K562 (cell line): ENCODE data around the gene RBM5. TPM values are rescaled to one million over a fixed set of nuclear protein-coding genes. Genes with fewer than 3 reads are reported as not detected.

ENCODE experiments used
- CSDE1 ChIP-seq, 2 experiments: fragments of 450-650 bp; IDR thresholded peaks; 2 replicates each; pipeline ENCODE4 v1.6.1; 2016; ENCODE audit warnings: mild to moderate bottlenecking in 1 of 2
- ESRRA ChIP-seq: fragments of 450-650 bp; IDR thresholded peaks from 2 replicates; pipeline ENCODE4 v1.6.1; 2014; ENCODE audit warnings: low read depth, mild to moderate bottlenecking, moderate library complexity, borderline replicate concordance
- ESRRB ChIP-seq: fragments of 250-450 bp; sonication (Bioruptor Pico); IDR thresholded peaks from 2 replicates; pipeline ENCODE4 v1.5.0; 2020; ENCODE audit warnings: mild to moderate bottlenecking, moderate library complexity, borderline replicate concordance
- FOXM1 ChIP-seq, 2 experiments: fragments of 450-650 bp in 1 of 2; sonication (generic) in 1 of 2; formaldehyde crosslinking in 1 of 2; IDR thresholded peaks; 2 replicates each; pipeline versions ENCODE4 v1.6.1 to v1.9.0; 2017 to 2022; ENCODE audit warnings: low read depth in 2 of 2, mild to moderate bottlenecking in 2 of 2, missing genetic modification reagents in 1 of 2, moderate library complexity in 1 of 2
- ILF3 ChIP-seq: fragments of 450-650 bp; IDR thresholded peaks from 2 replicates; pipeline ENCODE4 v1.6.1; 2018; ENCODE audit warnings: antibody characterized with exemption, mild to moderate bottlenecking, moderate library complexity, borderline replicate concordance
- ILK ChIP-seq: fragments of 450-650 bp; IDR thresholded peaks from 2 replicates; pipeline ENCODE4 v1.6.1; 2016; ENCODE audit warnings: missing genetic modification characterization, low read depth, mild to moderate bottlenecking, missing compliant biosample characterization, moderate library complexity, borderline replicate concordance
- MCM3 ChIP-seq: fragments of 450-650 bp; IDR thresholded peaks from 2 replicates; pipeline ENCODE4 v1.6.1; 2016
- NFXL1 ChIP-seq: fragments of 450-650 bp; formaldehyde crosslinking; IDR thresholded peaks from 2 replicates; pipeline ENCODE4 v1.4.0; 2021; ENCODE audit warnings: mild to moderate bottlenecking
- PRPF4 ChIP-seq: fragments of 200-400 bp; formaldehyde crosslinking; IDR thresholded peaks from one replicate; pipeline ENCODE4 v1.6.1; 2017; ENCODE audit warnings: low read length, low read depth, mild to moderate bottlenecking; ENCODE audit not compliant: insufficient read depth, poor library complexity, severe bottlenecking
- SFPQ ChIP-seq: fragments of 200-400 bp; formaldehyde crosslinking; IDR thresholded peaks from 2 replicates; pipeline ENCODE4 v1.6.1; 2017; ENCODE audit warnings: mild to moderate bottlenecking, low read depth, low read length, moderate library complexity
- TCF3 ChIP-seq: sonication (generic); formaldehyde crosslinking; IDR thresholded peaks from 2 replicates; pipeline ENCODE4 v1.4.0; 2020; ENCODE audit warnings: mild to moderate bottlenecking, missing genetic modification reagents
- TOE1 ChIP-seq, 2 experiments: fragments of 450-650 bp in 1 of 2; sonication (generic) in 1 of 2; formaldehyde crosslinking in 1 of 2; IDR thresholded peaks; 2 replicates each; pipeline versions ENCODE4 v1.7.1 to v1.8.0; 2016 to 2022; ENCODE audit warnings: borderline replicate concordance in 2 of 2, mild to moderate bottlenecking in 2 of 2, antibody characterized with exemption in 1 of 2, inconsistent platforms in 1 of 2, low read depth in 1 of 2, missing genetic modification reagents in 1 of 2, moderate library complexity in 1 of 2
- ZBED1 ChIP-seq: IDR thresholded peaks from 2 replicates; pipeline ENCODE4 v1.6.1; 2014
- ZNF324 ChIP-seq: fragments of 250-450 bp; sonication (Bioruptor Pico); IDR thresholded peaks from 2 replicates; pipeline ENCODE4 v1.4.0; 2020; ENCODE audit warnings: mild to moderate bottlenecking
- ZNF347 ChIP-seq: fragments of 450-650 bp; formaldehyde crosslinking; IDR thresholded peaks from 2 replicates; pipeline ENCODE4 v1.4.0; 2020; ENCODE audit warnings: low read depth, mild to moderate bottlenecking, moderate library complexity
- ZNF444 ChIP-seq: fragments of 250-450 bp; sonication (Bioruptor Pico); IDR thresholded peaks from 2 replicates; pipeline ENCODE4 v1.4.0; 2020; ENCODE audit warnings: mild to moderate bottlenecking, moderate library complexity
- ZNF561 ChIP-seq: fragments of 450-650 bp; formaldehyde crosslinking; conservative IDR thresholded peaks from 2 replicates; pipeline ENCODE4 v1.4.0; 2020; ENCODE audit warnings: mild to moderate bottlenecking, moderate library complexity
- ZNF696 ChIP-seq: fragments of 250-450 bp; sonication (Bioruptor Pico); conservative IDR thresholded peaks from 2 replicates; pipeline ENCODE4 v1.4.0; 2020; ENCODE audit warnings: mild to moderate bottlenecking, moderate library complexity
- ZSCAN29 ChIP-seq: fragments of 450-650 bp; IDR thresholded peaks from 2 replicates; pipeline ENCODE4 v1.6.1; 2017
- polyA plus RNA-seq, 8 experiments: library from polyadenylated mRNA; depleted of rRNA in 4 of 8; stranded (reverse) in 5 of 8; unstranded in 3 of 8; fragments of >200 nt; fragmentation: Nextera tagmentation in 2 of 8; fragmentation: Illumina TruSeq in 1 of 8; extraction: Ambion mirVana in 2 of 8; extraction: Trizol in 1 of 8; gene quantifications; 2 replicates each; pipeline versions ENCODE4 v1.2.1 to v1.2.3, GENCODE V29; 2011 to 2014; ENCODE audit warnings: inconsistent platforms in 1 of 8, missing spikeins in 1 of 8
- total RNA-seq, 7 experiments: library from RNA; depleted of rRNA in 6 of 7; stranded (reverse); fragments of >200 nt in 6 of 7; fragmentation: Illumina TruSeq in 2 of 7; extraction: Trizol in 2 of 7; gene quantifications; 2 replicates each; pipeline versions ENCODE4 v1.2.1 to v1.2.3, GENCODE V29; 2011 to 2021; ENCODE audit warnings: low replicate concordance in 1 of 7
- TF ChIP-seq, protein P1 (sequence below): IDR thresholded peaks from 3 replicates; pipeline ENCODE4 v1.6.1; 2011; ENCODE audit warnings: borderline replicate concordance, mild to moderate bottlenecking; ENCODE audit not compliant: insufficient read length, insufficient read depth

The RBM5 gene
- total and polyA plus RNA-seq, 9 of the 15 experiments (the other 6 are each of a cell fraction or from before 2014, with no cell fraction given), result 24.5 to 153 (median 81.6) TPM

DNA sequence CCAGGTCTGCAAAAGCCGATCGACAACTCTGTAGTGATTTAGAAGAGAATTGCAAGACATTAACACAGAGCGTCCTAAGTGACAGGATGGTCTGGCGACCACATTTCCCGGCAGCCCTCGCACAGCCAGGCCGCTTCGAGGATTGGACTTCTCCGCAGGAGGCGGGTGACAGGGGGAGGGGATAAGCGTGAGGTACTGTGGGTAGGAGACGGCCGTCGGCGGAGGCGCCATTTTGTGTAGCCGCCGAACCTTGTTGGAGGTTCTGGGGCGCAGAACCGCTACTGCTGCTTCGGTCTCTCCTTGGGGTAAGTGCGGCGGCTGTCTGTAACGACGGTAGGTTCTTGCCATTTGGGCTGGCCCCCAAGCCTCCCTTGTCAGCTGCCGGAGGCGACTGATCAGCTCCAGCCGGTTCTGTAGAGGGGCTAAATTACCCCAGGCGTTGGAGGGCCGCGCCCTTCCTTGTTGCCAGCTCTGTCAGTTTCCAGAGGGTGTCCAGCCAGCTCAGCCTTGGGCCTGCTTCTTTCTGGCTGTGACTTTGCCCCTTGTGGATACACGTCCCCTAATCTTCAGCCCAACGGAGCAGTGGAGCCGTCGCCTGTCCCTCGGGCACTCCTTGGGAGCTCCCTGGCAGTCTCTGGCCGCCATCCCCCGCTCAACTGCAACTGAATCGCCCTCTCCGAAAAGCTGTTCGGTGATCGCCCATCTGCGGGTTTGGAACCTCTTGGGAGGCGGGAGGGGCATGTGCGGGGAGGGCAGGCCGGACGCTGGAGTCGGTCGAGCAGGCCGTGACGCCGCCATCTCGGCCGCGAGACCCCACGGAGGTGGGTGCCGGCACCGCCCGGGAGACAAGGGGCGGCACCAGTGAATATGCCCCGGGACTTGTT, at the start of gene RBM5 (continued):
- TF ChIP-seq SFPQ (no peak), ILF3 (no peak), NFXL1 (CRISPR knock-in tag) (no peak), ESRRA (no peak), TCF3 (CRISPR knock-in tag) (no peak), ZNF324 (CRISPR knock-in tag) (no peak), ZSCAN29 (no peak), MCM3 (no peak), FOXM1 (IDR thresholded peaks at IDR 0.05; ENCODE audit: low read depth) (no peak), FOXM1 (CRISPR knock-in tag; IDR thresholded peaks at IDR 0.05; ENCODE audit: low read depth) (no peak), ZNF696 (CRISPR knock-in tag) (no peak), ZNF444 (CRISPR knock-in tag) (no peak), ESRRB (CRISPR knock-in tag) (no peak), ILK (tag) (no peak), CSDE1 (IDR thresholded peaks at IDR 0.05) (no peak), ZNF561 (CRISPR knock-in tag) (no peak), PRPF4 (no peak), ZBED1 (no peak), ZNF347 (no peak), TOE1 (IDR thresholded peaks at IDR 0.05; ENCODE audit: borderline replicate concordance) (peak; percentile 22; the same call in 1 of the 2 replicates), TOE1 (CRISPR knock-in tag; IDR thresholded peaks at IDR 0.05; ENCODE audit: borderline replicate concordance, low read depth) (no peak)
- TF ChIP-seq, protein P1, sequence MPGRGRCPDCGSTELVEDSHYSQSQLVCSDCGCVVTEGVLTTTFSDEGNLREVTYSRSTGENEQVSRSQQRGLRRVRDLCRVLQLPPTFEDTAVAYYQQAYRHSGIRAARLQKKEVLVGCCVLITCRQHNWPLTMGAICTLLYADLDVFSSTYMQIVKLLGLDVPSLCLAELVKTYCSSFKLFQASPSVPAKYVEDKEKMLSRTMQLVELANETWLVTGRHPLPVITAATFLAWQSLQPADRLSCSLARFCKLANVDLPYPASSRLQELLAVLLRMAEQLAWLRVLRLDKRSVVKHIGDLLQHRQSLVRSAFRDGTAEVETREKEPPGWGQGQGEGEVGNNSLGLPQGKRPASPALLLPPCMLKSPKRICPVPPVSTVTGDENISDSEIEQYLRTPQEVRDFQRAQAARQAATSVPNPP, result no peak
